Measurements from ENCODE around the gene NHSL1. TPM values are rescaled to one million over a fixed set of nuclear protein-coding genes. Genes with fewer than 3 reads are reported as not detected.

The NHSL1 gene
- total and polyA plus RNA-seq, 2 of the 8 experiments (the other 6 are each of a cell fraction or from before 2014, with no cell fraction given), result 7.2 to 32.4 TPM

- Histone ChIP-seq H3K4me2 (ENCODE audit: insufficient read depth in 1 of 2, low read depth in 2 of 2, low read length in 2 of 2) (no peak overlapping the region), H2AK5ac (ENCODE audit: low read depth, low read length) (no peak overlapping the region), H2BK15ac (ENCODE audit: low read length) (no peak overlapping the region), H3K27me3 (replicated peaks in 1 of 4; ENCODE audit: control insufficient read depth in 3 of 4, extremely low read depth in 1 of 4, insufficient read depth in 3 of 4, low read length in 3 of 4) (no peaks in the 10 kb centered on the region), H4K20me1 (replicated peaks in 1 of 2; ENCODE audit: control insufficient read depth in 1 of 2, insufficient read depth in 2 of 2, low read length in 2 of 2) (no peaks in the 10 kb centered on the region), H3K4ac (replicated peaks; ENCODE audit: insufficient read length, low read depth, low read length) (no peak overlapping the region), H3K9ac (replicated peaks in 1 of 4; ENCODE audit: extremely low read depth in 1 of 4, low read depth in 3 of 4, low read length in 3 of 4) (no peak overlapping the region), H4K91ac (replicated peaks; ENCODE audit: insufficient read length, low read length) (no peak overlapping the region), H2BK120ac (replicated peaks; ENCODE audit: low read depth, low read length) (no peak overlapping the region), H3K79me2 (ENCODE audit: control insufficient read depth in 1 of 2, insufficient read depth in 2 of 2, low read length in 2 of 2) (peaks cover 0 to 11% of the 10 kb centered on the region in 2 experiments; a peak in 1 of 4 replicates), H3K27ac (ENCODE audit: low read depth, low read length) (no peak overlapping the region), H3K9me3 (ENCODE audit: insufficient read depth in 2 of 2, low read depth in 1 of 2, low read length in 1 of 2) (no peaks in the 10 kb centered on the region), H3K23me2 (ENCODE audit: low read depth, low read length) (no peaks in the 10 kb centered on the region), H3K23ac (ENCODE audit: insufficient read length) (no peak overlapping the region), H2BK5ac (ENCODE audit: low read depth, low read length) (no peak overlapping the region), H3K4me1 (replicated peaks in 1 of 4; ENCODE audit: control insufficient read depth in 3 of 4, insufficient read depth in 4 of 4, low read length in 3 of 4) (peaks cover 0 to 4% (median 2%) of the 10 kb centered on the region in 4 experiments; a peak in 3 of 7 replicates), H2BK20ac (ENCODE audit: low read length) (no peak overlapping the region), H4K5ac (ENCODE audit: insufficient read length, low read depth, low read length) (no peak overlapping the region), H3K4me3 (ENCODE audit: extremely low read depth in 1 of 4, insufficient read depth in 2 of 4, low read depth in 3 of 4, low read length in 4 of 4) (no peak overlapping the region), H3K14ac (ENCODE audit: insufficient read length) (no peak overlapping the region), H3K18ac (ENCODE audit: extremely low read depth, low read length) (no peak overlapping the region), H3K56ac (replicated peaks; ENCODE audit: insufficient read length, low read depth, low read length) (no peak overlapping the region), H2BK12ac (ENCODE audit: low read depth, low read length) (no peak overlapping the region), H3K79me1 (ENCODE audit: low read depth, low read length) (no peaks in the 10 kb centered on the region; the same call in 1 of the 2 replicates), H2AFZ (ENCODE audit: low read length) (no peak overlapping the region), H3K36me3 (ENCODE audit: control insufficient read depth in 2 of 4, insufficient read depth in 4 of 4, low read length in 3 of 4) (no peaks in the 10 kb centered on the region), H4K8ac (ENCODE audit: extremely low read depth, insufficient read depth, low read length) (no peak overlapping the region)
- TF ChIP-seq CBX8 (IDR thresholded peaks at IDR 0.05; ENCODE audit: borderline replicate concordance, low read depth, low read length) (no peak), SIX5 (IDR thresholded peaks at IDR 0.05; ENCODE audit: low read depth, low read length) (no peak), KDM5A (IDR thresholded peaks at IDR 0.05; ENCODE audit: low read length) (no peak), RBBP5 (IDR thresholded peaks at IDR 0.05; ENCODE audit: borderline replicate concordance, low read depth, low read length) (no peak), EGR1 (IDR thresholded peaks at IDR 0.05; ENCODE audit: borderline replicate concordance, low read depth, low read length) (no peak), SRF (IDR thresholded peaks at IDR 0.05; ENCODE audit: low read depth, low read length) (no peak), EP300 (IDR thresholded peaks at IDR 0.05; ENCODE audit: borderline replicate concordance in 1 of 2, low read depth in 2 of 2, low read length in 2 of 2) (no peak), EZH2 (IDR thresholded peaks at IDR 0.05; ENCODE audit: low read depth, low read length, severe bottlenecking) (no peak), TAF1 (IDR thresholded peaks at IDR 0.05; ENCODE audit: low read depth, low read length) (no peak), TBP (IDR thresholded peaks at IDR 0.05; ENCODE audit: low read depth, low read length) (no peak), MAX (IDR thresholded peaks at IDR 0.05) (no peak), RFX5 (IDR thresholded peaks at IDR 0.05; ENCODE audit: borderline replicate concordance, low read depth, low read length) (no peak), GABPA (IDR thresholded peaks at IDR 0.05; ENCODE audit: borderline replicate concordance, insufficient read depth, low read length) (no peak), ZNF274 (IDR thresholded peaks at IDR 0.05; ENCODE audit: borderline replicate concordance, extremely low read depth, low read length) (no peak), SIRT6 (IDR thresholded peaks at IDR 0.05; ENCODE audit: low read length) (no peak)
- ChIA-PET CTCF (ENCODE audit: partially characterized antibody) (interaction anchor here (0.6 to 7.3 kb wide), 17 partner anchors 8 to 200 kb away, joined by 3 to 70 read pairs (median 4); no protein-coding TSS in a partner anchor), POLR2A (ENCODE audit: partially characterized antibody) (no interaction called here)
- no peak for DNase-seq (ENCODE audit: low read depth in 1 of 2, low spot score in 2 of 2)
- 83% methylated on average over 3 of the region's 3 CpGs; no CpG with 5 or more reads in 1 of the 2 experiments for WGBS, 2 experiments (ENCODE audit: extremely low coverage in 1 of 2, insufficient coverage in 1 of 2, insufficient read length in 1 of 2, insufficient replicate concordance in 2 of 2, low coverage in 1 of 2, low lambda C conversion rate in 2 of 2, missing lambda C conversion rate in 1 of 2)
- FAIRE-seq, result no peak
Observed at GRCh38 chr6:138520463-138520862, 21.2 kb upstream of the NHSL1 start.
